IMR-90 (cell line): ENCODE results near the gene CPSF4L.

ENCODE experiments used
- BHLHE40 ChIP-seq: fragments of 150-350 bp; IDR thresholded peaks from 2 replicates; pipeline ENCODE4 v1.6.1; 2016; ENCODE audit warnings: mild to moderate bottlenecking, low read depth, low read length
- CEBPB ChIP-seq: IDR thresholded peaks from 2 replicates; pipeline ENCODE4 v1.6.1; 2012; ENCODE audit warnings: low read depth, low read length, improper control_type of control experiment
- CHD1 ChIP-seq: IDR thresholded peaks from 2 replicates; pipeline ENCODE4 v1.6.1; 2012; ENCODE audit warnings: low read depth, low read length, improper control_type of control experiment
- FOS ChIP-seq: fragments of 150-350 bp; IDR thresholded peaks from 2 replicates; pipeline ENCODE4 v1.6.1; 2016; ENCODE audit warnings: low read depth, low read length
- MXI1 ChIP-seq: IDR thresholded peaks from 2 replicates; pipeline ENCODE4 v1.6.1; 2012; ENCODE audit warnings: low read depth, mild to moderate bottlenecking, low read length, moderate library complexity, borderline replicate concordance
- NFE2L2 ChIP-seq: fragments of 150-350 bp; IDR thresholded peaks from 2 replicates; pipeline ENCODE4 v1.6.1; 2016; ENCODE audit warnings: low read depth, mild to moderate bottlenecking, low read length
- POLR2A ChIP-seq: IDR thresholded peaks from 2 replicates; pipeline ENCODE4 v1.6.1; 2012; ENCODE audit warnings: mild to moderate bottlenecking, low read depth, low read length
- RAD21 ChIP-seq: IDR thresholded peaks from 2 replicates; pipeline ENCODE4 v1.6.1; 2012; ENCODE audit warnings: low read length, improper control_type of control experiment
- RCOR1 ChIP-seq: IDR thresholded peaks from 2 replicates; pipeline ENCODE4 v1.6.1; 2012; ENCODE audit warnings: mild to moderate bottlenecking, low read length, improper control_type of control experiment; ENCODE audit not compliant: insufficient replicate concordance
- RFX5 ChIP-seq: IDR thresholded peaks from 2 replicates; pipeline ENCODE4 v1.8.0; 2012; ENCODE audit warnings: low read depth, mild to moderate bottlenecking, low read length, moderate library complexity
- SMC3 ChIP-seq: fragments of 150-350 bp; IDR thresholded peaks from 2 replicates; pipeline ENCODE4 v1.6.1; 2016; ENCODE audit warnings: low read depth, mild to moderate bottlenecking, antibody characterized with exemption, low read length, moderate library complexity
- TF ChIP-seq, protein P1 (sequence below): conservative IDR thresholded peaks from 2 replicates; pipeline ENCODE4 v1.5.1; 2012; ENCODE audit warnings: mild to moderate bottlenecking, low read depth, low read length, improper control_type of control experiment
- TF ChIP-seq, protein P2 (sequence below): fragments of 150-350 bp; IDR thresholded peaks from 2 replicates; pipeline ENCODE4 v1.6.1; 2017; ENCODE audit warnings: mild to moderate bottlenecking, antibody characterized with exemption, low read length, low read depth
- TF ChIP-seq, protein P3 (sequence below): fragments of 150-350 bp; IDR thresholded peaks from 2 replicates; pipeline ENCODE4 v1.6.1; 2016; ENCODE audit warnings: low read depth, mild to moderate bottlenecking, low read length, moderate library complexity, borderline replicate concordance

DNA sequence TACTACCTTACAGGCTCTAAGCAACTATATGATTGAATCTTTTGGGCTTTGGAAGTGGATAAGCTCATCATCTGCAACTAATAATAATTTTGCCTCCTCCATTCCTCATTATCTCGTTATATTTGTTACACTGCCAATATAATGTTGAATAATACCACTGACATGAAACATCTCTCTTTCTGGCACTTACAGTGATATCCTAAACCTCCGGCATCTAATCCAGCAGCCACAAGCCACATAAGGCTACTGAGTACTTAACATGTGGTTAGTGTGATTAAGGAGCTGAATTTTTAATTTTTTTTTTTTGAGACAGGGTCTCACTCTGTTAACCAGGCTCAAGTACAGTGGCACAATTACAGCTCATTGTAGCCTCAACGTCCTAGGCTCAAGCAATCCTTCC, 40.5 kb upstream of the CPSF4L start:
- TF ChIP-seq, protein P1, sequence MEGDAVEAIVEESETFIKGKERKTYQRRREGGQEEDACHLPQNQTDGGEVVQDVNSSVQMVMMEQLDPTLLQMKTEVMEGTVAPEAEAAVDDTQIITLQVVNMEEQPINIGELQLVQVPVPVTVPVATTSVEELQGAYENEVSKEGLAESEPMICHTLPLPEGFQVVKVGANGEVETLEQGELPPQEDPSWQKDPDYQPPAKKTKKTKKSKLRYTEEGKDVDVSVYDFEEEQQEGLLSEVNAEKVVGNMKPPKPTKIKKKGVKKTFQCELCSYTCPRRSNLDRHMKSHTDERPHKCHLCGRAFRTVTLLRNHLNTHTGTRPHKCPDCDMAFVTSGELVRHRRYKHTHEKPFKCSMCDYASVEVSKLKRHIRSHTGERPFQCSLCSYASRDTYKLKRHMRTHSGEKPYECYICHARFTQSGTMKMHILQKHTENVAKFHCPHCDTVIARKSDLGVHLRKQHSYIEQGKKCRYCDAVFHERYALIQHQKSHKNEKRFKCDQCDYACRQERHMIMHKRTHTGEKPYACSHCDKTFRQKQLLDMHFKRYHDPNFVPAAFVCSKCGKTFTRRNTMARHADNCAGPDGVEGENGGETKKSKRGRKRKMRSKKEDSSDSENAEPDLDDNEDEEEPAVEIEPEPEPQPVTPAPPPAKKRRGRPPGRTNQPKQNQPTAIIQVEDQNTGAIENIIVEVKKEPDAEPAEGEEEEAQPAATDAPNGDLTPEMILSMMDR: no peak
- no peak for TF ChIP-seq NFE2L2
- no peak for TF ChIP-seq BHLHE40
- TF ChIP-seq RAD21: no peak
- no peak for TF ChIP-seq POLR2A
- TF ChIP-seq, protein P2, sequence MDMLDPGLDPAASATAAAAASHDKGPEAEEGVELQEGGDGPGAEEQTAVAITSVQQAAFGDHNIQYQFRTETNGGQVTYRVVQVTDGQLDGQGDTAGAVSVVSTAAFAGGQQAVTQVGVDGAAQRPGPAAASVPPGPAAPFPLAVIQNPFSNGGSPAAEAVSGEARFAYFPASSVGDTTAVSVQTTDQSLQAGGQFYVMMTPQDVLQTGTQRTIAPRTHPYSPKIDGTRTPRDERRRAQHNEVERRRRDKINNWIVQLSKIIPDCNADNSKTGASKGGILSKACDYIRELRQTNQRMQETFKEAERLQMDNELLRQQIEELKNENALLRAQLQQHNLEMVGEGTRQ: no peak
- TF ChIP-seq RCOR1: no peak
- TF ChIP-seq MXI1: no peak
- TF ChIP-seq FOS: no peak
- TF ChIP-seq, protein P3, sequence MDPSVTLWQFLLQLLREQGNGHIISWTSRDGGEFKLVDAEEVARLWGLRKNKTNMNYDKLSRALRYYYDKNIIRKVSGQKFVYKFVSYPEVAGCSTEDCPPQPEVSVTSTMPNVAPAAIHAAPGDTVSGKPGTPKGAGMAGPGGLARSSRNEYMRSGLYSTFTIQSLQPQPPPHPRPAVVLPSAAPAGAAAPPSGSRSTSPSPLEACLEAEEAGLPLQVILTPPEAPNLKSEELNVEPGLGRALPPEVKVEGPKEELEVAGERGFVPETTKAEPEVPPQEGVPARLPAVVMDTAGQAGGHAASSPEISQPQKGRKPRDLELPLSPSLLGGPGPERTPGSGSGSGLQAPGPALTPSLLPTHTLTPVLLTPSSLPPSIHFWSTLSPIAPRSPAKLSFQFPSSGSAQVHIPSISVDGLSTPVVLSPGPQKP: no peak
- TF ChIP-seq CHD1: no peak
- TF ChIP-seq RFX5: no peak
- no peak for TF ChIP-seq CEBPB
- TF ChIP-seq SMC3: no peak
